Activated T-cell treated with anti-CD3 and anti-CD28 coated beads, Interleukin-2, amount 50 U/mL, for 48 hours (primary cell): ENCODE data around the gene CDH23.
A peak's percentile ranks its signal among the peaks of the same experiment; 100 is the strongest.
"Not testable (repeated sequence)": the region's sequence is repeated elsewhere in the genome, so short reads cannot be mapped to it uniquely, and the experiment has no call there.

Source experiments
- DNase-seq, 2 experiments: peaks; one replicate each; pipeline ENCODE4 v3.0.0-alpha.2; 2020

Gene CDH23

GRCh38 chr10:71848325-71849275 is 451.9 kb downstream of the CDH23 start:
- no peak for DNase-seq

- DNase-seq: no peak
Measured at GRCh38 chr10:71849461-71849908, 452.8 kb downstream of the CDH23 start.

- no peak for DNase-seq
Measured at GRCh38 chr10:71850021-71850742, 453.5 kb downstream of the CDH23 start.

GRCh38 chr10:71850743-71851464 is 454.2 kb downstream of the CDH23 start, which contains the start of gene PSAP:
TSS of gene PSAP (minus strand) at chr10:71851251. CDS start at chr10:71851221, 30 bp downstream.
- DNase-seq: peak; percentile 98 to 99

GRCh38 chr10:71851465-71852095 is 454.9 kb downstream of the CDH23 start:
- DNase-seq: not testable (repeated sequence)

- DNase-seq: no peak
Measured at GRCh38 chr10:71852355-71852937, 455.7 kb downstream of the CDH23 start.

GRCh38 chr10:71854031-71854430 is 457.3 kb downstream of the CDH23 start:
- DNase-seq: no peak

GRCh38 chr10:71856619-71857018 is 459.9 kb downstream of the CDH23 start:
- DNase-seq: no peak

GRCh38 chr10:71857934-71858890 is 461.5 kb downstream of the CDH23 start:
- no peak for DNase-seq

GRCh38 chr10:71860243-71861029 is 463.7 kb downstream of the CDH23 start:
- DNase-seq: peak; percentile 50 to 64

- DNase-seq: no peak
Measured at GRCh38 chr10:71863203-71863602, 466.5 kb downstream of the CDH23 start.

- no peak for DNase-seq
Measured at GRCh38 chr10:71864911-71865361, 468.2 kb downstream of the CDH23 start.
